NCI-H1092 treated with DMSO at 0.1 percent for 48 hours (cell line): ENCODE results near the gene MRPL24.
"Not testable (repeated sequence)": the region's sequence is repeated elsewhere in the genome, so short reads cannot be mapped to it uniquely, and the experiment has no call there.

ENCODE experiments used
- DNase-seq: peaks from one replicate; lab custom pipeline; 2025; lab: John Stamatoyannopoulos, UW

Gene MRPL24

GRCh38 chr1:156740741-156741480, at the start of gene MRPL24:
MRPL24 (minus strand) TSS chr1:156741088; CDS start chr1:156738704, 2,384 bp downstream.
- peak; percentile 100 for DNase-seq

GRCh38 chr1:156789621-156790318, 48.9 kb upstream of the MRPL24 start:
- DNase-seq, result no peak

- DNase-seq, result no peak
These were observed 47.2 kb upstream of the MRPL24 start for GRCh38 chr1:156788136-156788535.

- no peak for DNase-seq
These were observed 45.8 kb upstream of the MRPL24 start for GRCh38 chr1:156786640-156787039.

- no peak for DNase-seq
These were observed 44.6 kb upstream of the MRPL24 start for GRCh38 chr1:156785458-156785857.

GRCh38 chr1:156781585-156782186, 40.8 kb upstream of the MRPL24 start:
- no peak for DNase-seq

- DNase-seq, result no peak
These were observed 36.7 kb upstream of the MRPL24 start for GRCh38 chr1:156777573-156777972.

GRCh38 chr1:156776942-156777341, 36.1 kb upstream of the MRPL24 start:
- no peak for DNase-seq

- DNase-seq, result no peak
These were observed 34.9 kb upstream of the MRPL24 start for GRCh38 chr1:156775799-156776198.

GRCh38 chr1:156773607-156774006, 32.7 kb upstream of the MRPL24 start:
- no peak for DNase-seq

- no peak for DNase-seq
These were observed 32.0 kb upstream of the MRPL24 start for GRCh38 chr1:156772728-156773497.

- DNase-seq, result no peak
These were observed 31.3 kb upstream of the MRPL24 start for GRCh38 chr1:156772222-156772621.

- no peak for DNase-seq
These were observed 27.9 kb upstream of the MRPL24 start for GRCh38 chr1:156768610-156769295.

GRCh38 chr1:156767879-156768604, 27.2 kb upstream of the MRPL24 start:
- no peak for DNase-seq

GRCh38 chr1:156767101-156767878, 26.4 kb upstream of the MRPL24 start, which contains the start of gene PRCC:
PRCC (plus strand) TSS chr1:156767535; CDS start chr1:156767772, 237 bp downstream.
- DNase-seq, result peak; percentile 100

GRCh38 chr1:156766298-156767100, 25.6 kb upstream of the MRPL24 start:
- DNase-seq, result peak; percentile 58

GRCh38 chr1:156765666-156766065, 24.8 kb upstream of the MRPL24 start:
- DNase-seq, result no peak

- DNase-seq, result not testable (repeated sequence)
These were observed 24.2 kb upstream of the MRPL24 start for GRCh38 chr1:156765136-156765535.

GRCh38 chr1:156760796-156761104, 19.9 kb upstream of the MRPL24 start:
- no peak for DNase-seq
